HG03064 (cell line): ENCODE measurements around the gene RRP36.
A peak's percentile ranks its signal among the peaks of the same experiment; 100 is the strongest.
"Not testable (repeated sequence)": the region's sequence is repeated elsewhere in the genome, so short reads cannot be mapped to it uniquely, and the experiment has no call there.

Source experiments
- ATAC-seq: cut with Tn5 transposase; IDR thresholded peaks from one replicate; pipeline ENCODE4 v1.9.1; 2021; ENCODE audit warnings: low read depth; ENCODE audit not compliant: unreplicated experiment

The RRP36 gene, protein sequence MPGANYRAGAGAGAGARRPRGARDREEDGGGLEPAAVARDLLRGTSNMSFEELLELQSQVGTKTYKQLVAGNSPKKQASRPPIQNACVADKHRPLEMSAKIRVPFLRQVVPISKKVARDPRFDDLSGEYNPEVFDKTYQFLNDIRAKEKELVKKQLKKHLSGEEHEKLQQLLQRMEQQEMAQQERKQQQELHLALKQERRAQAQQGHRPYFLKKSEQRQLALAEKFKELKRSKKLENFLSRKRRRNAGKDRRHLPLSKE

DNA sequence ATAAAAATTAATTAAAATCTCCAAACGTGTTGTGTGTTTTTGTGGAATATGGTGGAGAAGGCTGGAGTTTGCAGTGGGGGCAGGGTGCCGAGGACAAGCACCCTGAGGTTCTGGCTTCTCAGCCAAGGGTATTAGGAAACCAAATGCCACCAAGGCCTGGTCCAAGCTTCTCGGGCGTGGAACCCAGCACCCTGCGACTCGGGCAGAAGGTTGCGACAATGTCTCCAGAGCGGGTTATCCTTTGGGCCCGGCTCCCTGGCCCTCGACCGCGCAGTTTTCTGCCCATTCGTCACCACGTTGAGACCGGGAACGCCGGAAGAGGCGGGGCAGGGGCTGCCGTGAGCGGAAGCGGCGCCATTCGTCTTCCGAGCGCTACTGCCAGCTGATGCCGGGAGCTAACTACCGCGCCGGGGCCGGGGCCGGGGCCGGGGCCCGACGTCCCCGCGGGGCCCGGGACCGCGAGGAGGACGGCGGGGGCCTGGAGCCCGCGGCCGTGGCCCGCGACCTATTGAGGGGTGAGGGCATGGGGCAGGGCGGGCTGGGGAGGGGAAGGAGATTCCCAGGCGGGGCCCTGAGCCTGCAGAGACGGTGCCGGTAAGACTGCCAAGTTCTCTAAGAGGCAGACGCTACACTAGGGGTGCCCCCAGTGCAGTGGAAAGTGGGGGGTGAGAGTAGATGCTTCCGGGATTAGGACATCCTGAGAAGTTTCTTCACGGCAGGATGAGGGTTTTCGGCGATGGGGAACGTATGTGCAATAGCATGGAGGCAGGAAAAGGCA is at the start of gene RRP36:
Gene RRP36, plus strand, starts transcription at position 354 of the 778 bp plus-strand sequence. Its CDS starts 32 bp downstream, at position 386.
- ATAC-seq = peak; percentile 64

DNA sequence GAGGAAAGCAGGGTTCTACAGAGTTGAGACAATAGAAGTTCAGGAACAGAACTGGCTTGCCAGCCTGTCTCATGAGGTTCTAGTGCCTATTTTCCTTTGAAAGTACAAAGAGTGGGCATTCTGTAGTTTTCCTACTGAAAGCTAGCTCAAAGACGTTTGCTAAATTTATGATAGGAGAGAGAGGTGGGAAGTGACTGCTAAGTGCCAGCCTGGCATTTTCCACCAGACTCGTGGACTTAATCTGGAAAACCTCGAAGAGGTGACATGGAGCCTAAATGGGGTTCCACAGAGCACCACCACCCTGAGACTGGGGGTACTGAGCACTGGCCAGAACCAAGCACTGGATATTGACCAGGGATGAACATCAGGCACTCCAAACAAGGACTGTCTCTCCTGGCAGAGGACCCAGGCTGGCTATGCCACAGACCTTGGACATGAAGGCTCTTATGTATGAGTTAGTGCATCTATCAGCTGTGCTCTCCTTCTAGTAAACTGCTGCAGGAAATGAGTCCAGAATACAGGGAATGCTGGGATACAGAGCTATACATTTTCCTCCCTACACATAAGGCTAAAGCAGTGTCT is 49.6 kb upstream of the RRP36 start:
- ATAC-seq = no peak

DNA sequence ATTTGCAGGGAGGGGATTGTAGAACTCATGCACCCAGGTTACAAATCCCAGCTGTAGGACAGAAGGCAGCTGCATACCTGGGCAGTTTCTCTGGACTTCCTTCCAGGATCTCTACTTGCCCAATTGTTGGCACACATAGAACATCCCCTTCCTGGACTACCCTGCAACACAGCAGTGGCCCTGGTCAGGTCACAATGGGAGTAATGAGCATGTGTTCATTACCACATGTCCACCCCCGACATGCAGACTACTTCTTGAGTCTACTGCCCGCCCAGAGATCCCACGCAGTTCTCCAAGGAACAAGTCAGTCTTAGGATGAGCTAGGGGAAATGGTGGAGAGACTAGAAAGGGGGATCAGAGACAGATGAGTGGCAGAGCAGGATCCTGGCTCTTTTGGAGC is 47.5 kb upstream of the RRP36 start:
- no peak for ATAC-seq

DNA sequence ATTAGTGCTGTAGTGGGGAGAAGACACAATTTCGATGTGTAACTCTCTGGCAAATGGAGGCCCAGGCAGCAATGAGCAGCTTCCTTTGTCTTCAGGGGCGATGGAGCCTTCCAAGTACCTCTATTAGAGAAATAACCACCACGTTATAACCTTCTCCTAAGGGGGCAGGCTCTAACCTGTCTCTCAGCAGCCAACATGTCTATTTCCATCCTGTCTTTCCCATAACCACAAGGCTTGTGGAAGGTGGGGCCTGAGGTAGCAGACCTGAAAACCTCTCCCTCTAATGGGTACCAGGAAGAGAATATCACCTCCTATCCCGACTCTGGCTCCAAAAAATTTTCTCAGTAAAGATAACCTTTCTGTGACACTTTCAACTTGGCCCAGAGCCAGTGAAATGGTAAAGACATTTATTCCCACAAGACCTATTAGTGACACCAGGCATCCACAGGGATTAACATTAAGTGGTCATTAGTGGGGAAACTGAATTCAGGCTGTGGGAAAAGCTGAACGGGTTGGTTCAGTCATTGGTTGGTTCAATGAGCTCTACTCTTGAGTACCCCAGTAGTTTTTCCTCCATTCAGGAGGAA is 46.4 kb upstream of the RRP36 start:
- ATAC-seq = no peak

DNA sequence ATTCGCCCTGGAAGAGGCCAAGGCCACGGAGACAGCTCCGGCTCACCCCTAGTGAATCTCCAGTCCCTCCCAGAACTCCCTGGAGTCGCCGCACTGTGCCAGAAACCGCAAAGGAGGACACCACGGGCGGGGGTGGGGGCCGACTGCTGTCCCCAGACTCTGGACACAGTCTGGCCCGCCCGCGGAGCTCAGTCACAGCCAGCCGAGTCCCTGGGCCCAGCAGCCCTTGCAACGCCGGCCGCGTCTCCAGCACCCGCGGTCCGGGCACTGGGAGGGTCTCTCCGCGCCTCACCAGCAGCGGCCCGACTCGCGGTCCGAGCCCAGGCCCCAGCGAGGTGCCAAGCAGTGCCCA is 43.0 kb upstream of the RRP36 start:
- ATAC-seq = no peak

DNA sequence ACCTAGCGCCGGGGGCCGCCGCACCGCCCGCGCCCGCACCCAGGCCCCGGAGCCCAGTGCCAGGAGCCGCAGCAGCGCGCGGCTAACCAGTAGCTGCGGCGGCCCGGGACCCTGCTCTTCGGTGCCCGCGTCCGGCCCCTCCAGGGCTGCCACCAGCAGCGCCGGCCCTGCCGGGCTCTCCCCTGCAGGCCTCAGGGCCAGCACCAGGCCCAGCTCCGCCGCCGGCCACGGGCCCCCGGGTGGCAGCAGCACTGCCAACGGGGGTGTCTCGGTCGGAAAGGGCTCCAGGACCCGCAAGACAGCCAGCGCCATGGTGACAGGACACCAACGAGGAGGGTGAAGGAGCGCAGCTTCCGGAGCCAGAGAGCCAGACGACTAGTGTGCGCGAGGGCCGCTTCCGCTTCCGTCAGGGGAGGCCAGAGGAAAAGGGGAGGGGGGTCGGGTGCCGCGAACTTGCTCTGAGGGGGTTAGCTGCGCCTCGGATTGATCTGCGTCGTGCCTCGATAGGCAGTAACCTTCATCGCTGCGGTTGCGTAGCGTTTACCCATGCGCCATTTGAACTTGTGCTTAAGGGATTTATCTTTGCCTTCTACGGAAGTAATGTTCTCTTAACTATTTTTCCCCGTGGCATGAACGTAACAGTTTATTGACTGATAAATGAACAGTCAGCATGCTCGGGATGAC is 42.4 kb upstream of the RRP36 start, which contains the start of gene PEX6:
Gene PEX6, minus strand, starts transcription at position 343 of the 684 bp plus-strand sequence. Its CDS starts 31 bp downstream, at position 312.
- peak; percentile 91 for ATAC-seq

DNA sequence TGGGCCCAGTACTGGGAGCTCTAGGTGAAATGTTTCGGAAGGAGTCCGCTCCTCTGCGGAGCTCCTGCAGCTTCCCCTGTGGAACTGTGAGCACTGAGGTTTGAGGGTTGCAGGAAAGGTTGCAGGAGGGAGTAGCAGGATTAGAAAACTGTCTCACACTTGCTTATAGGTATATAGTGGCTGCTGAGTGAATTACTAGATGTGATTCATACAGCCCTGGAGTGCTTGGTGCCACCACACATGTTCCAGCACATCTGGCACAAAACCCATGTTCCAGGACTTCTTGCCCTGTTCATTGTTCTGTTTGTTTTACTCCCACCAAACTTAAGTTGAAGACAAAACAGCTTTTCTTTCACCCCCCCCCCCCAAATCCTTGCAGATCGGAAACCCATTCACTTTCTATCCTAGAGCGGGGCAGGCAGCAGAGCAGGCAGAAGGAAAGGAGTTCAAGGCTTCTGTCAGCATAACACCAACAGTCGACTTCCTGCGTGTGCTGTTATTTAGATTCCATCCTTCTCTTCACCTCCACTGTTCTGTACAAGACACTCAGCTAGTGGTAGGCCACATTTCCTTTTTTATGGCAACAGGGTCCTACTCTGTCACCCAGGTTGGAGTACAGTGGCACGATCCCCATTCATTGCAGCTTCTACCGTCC is 41.8 kb upstream of the RRP36 start:
- ATAC-seq = no peak

DNA sequence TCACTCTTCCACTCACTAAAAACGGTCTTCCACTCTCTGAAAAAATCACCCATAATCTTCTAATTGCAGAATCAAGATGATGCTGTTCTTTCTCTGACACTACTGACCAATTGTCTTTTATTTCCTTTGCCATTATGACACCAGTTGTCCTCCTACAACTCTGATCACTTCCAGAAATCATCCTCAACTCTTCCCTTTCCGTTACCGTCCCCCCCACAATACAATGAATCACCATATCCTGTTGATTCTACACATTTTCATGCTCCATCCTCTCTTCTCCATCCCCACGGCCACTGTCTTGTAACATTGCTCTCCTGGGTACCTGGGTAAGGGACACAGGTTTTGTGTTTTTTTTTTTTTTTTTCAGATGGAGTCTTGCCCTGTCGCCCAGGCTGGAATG is 39.6 kb upstream of the RRP36 start:
- no peak for ATAC-seq

DNA sequence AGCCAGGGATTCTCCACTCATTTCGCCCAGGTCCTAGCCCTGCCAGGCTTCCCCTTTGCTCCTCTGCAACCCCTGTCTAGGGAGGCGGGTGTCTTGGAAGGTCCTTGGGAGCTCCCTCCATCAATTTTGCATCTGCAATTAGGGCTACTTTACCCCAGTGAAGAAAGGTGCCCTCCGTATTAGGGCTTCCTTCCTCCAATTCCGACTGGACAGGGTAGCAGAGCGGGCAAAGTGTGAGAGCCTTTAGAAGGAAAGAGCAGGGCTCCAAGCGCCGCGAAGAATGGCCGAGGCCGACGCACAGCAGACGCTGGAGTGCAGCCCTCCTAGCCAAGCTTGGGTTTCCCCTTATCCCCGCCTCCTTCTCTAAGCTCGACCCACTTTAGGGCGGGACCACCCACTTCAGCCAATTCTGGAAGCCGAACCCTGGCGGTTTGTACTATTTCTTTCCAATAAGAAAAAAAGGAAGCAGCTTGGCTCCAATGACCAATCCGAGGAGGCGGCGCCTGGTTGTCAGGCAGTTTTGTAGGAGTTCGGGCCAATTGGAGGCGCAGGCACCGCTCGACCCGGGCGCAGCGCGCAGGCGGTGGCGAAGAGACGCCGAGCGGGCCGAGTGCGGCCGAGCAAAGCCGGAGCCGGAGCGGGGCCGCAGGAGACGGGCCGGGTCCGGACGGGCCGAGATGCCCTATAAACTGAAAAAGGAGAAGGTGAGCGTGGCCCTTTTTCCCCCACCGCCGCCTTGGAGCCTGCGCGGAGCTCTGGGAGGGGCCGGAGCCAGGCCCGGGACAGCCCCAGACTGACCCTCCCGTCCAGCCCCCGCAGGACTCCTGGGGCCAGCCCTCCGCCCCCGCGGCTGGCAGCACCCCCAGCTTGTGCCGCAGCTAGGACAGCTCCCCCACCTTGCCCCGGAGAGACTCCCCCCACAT is 37.2 kb upstream of the RRP36 start, which contains the start of gene PPP2R5D:
Gene PPP2R5D, plus strand, starts transcription at position 570 of the 923 bp plus-strand sequence. Its CDS starts 108 bp downstream, at position 678.
- ATAC-seq = peak; percentile 87

DNA sequence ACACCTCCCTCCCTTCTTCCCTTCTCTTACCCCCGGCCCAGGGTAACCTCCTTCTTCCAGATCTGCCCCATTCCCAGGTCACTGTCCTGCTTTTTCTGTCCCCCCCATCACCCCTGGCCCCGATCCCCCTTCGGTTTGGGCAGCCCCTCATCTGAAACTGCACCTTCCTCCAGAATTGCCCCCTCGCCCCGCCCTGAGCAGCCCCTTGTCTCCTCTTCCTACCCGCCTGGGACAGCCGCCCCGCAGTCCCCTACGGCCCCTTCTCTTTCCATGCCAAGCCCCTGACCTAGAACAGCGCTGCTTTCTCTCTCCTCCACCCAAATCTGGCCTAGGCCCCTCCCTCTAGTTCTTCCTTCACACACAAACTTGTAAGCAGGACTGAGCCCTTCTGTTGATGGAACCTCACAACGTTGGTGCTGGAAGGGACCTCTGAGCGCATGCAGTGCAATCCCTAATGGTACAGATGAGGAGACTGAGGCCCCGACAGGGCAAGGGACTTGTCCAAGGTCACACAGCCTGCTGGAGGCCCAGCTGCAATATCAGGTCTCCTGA is 36.4 kb upstream of the RRP36 start:
- ATAC-seq = no peak

DNA sequence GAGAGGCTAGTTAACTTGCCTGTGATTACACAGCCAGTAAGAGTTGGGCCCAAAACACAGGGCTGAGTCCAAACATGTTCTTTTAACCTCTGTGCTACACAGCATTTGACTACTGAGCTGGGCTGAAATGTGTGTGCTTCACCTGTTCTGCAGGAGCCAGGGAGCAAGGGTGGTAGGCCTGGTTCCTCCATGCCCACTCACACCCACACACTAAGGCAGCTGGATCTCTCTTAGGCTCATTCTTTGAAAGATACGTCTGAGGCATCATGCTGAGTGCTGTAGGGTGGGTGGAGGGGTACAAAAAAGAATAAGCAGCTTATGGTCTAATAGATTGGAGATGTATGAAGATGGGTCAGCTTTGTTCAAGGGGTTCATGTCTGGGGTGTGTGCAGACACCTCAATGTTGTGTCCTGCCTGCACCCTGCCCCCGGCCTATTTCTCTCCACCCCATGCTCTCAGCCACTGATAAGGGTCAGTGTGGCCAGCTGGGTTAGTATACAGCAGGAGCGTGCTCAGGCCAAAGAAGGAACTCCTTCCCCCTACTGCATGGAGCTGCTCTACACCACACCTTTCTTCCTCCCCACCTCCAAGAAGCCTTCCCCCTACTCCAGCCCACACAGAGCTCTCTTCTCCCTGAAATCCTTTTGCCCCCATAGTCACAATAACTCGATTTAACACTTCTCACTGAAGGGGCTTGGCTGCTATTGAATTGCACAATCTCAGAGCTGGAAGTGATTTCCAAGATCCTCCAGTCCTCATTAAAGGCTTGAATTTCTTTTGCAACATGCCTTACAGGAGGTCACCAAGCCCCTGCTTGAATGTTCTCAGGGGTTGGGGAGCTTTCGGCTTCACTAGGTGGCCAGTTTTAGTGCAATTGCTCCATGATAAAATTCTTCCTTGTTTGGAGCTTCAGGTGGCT is 33.6 kb upstream of the RRP36 start:
- no peak for ATAC-seq

DNA sequence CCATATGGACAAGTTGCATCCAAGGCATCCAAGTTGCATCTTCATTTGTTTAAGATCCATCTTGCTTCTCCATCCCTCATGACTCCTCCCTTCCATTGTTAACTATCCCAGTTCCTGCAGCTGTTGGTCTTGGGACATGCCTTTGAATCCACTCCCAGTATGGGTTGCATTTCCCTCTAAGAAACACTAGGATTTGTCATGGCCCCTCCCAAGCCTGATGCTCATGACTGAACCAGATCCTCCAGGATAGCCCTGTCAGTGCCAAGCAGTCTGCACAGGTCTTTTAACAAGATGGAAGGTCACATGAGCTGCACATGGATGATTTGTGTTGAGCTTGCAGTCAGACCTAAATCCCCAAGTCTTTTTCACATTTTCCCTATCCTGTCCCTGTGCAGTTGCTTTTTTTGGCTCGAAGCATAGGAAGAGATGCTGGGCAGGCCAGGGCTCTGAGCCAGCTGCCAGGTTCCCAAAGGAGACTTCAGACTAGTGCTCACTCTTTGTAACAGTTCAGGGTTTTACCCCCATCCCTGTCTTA is 32.9 kb upstream of the RRP36 start:
- ATAC-seq = no peak

DNA sequence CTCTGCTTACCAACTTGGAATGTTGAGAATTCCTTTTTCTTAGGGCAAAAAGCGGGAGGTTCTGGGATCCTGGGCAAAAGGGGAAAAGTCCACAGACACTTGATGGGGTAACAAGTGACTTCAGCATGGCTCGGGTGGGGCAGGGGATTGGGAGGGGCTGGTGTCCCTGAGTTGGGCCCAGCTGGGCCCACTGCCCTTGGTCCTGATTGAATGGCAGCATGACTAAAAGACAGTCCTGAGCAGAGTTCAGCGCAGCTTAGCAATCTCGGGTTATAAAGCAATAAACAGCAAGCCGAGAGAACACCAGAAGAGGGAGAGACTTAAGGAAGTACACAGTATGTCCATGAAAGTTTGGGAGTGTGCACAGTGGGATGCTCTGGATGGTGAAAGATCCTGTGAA is 31.5 kb upstream of the RRP36 start:
- ATAC-seq = no peak

DNA sequence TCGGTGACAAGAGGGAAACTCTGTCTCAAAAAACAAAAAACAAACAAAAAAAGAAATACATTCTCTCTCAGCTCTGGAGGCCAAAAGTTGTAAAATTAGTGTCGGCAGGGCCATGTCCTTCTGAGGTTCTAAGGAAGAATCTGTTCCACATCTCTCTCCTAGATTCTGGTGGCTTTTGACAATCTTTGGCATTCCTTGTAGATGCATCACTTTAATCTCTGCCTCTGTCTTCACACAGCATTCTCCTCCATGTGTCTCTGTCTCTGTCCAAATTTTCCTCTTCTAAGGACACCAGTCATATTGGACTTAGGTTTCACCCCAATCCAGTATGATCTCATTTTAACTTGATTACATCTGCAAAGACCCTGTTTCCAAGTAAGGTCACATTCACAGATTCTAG is 28.0 kb upstream of the RRP36 start:
- no peak for ATAC-seq

DNA sequence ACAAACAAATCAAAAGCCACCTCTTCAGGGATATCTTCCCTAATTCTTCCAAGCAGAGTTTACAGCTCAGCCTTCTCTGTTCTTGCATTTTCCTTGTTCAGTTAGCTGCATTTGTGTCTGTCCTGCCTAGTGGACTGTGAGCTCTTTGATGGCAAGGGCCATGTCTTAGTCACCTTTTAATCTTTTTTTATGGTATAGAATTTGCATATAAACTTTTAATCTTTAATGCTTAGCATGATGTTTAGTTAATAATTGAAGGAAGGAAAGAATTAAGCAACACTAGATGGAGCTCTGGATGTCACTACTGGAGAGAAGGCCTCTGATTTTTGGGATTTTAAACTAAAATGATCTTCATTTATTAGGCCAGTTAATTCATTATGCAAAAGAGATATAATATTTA is 24.9 kb upstream of the RRP36 start:
- ATAC-seq = no peak

DNA sequence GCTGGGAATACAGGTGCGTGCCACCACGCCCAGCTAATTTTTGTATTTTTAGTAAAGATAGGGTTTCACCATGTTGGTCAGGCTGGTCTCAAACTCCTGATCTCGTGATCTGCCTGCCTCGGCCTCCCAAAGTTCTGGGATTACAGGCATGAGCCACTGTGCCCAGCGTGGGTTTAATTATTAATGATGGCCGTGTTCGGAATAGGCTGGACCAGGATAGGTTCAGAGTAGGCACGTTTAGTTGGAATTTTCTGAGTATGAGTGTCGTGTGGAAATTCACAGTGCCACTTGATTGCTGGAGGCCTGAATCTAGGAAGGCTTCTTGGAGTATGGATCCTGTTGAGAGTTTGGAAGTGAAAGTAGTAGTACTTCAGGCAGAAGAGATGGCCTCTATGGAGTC is 23.2 kb upstream of the RRP36 start:
- not testable (repeated sequence) for ATAC-seq

DNA sequence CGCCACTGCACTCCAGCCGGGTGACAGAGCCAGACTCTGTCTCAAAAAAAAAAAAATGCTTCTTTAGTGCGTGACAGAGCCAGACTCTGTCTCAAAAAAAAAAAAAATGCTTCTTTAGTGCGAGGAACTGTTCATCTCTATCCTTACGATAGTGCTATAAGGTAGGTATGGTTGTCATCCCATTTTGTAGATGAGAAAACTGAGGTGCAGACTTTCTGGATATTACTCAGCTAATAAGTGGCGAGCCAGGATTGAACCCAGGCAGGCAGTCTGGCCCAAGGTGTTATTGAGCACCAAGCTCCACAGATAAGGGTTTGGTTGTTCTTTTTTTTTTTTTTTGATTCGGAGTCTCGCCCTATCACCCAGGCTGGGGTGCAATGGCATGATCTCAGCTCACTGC is 19.6 kb upstream of the RRP36 start:
- no peak for ATAC-seq

DNA sequence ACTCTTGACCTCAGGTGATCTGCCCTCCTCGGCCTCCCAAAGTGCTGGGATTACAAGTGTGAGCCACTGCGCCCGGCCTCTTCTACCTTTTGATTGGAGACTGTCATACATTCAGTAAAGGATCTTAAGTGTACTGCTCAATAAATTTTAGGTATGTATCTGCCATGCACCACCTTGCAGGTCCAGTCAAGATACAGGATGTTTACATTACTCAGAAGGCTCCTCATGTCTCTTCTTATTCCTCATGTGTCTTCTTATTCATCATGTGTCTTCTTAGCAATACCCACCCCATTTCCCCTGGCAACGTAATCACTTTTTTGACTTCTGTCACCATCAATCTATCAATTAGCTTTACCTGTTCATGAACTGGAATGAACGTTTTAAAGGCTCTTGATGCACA is 15.6 kb upstream of the RRP36 start:
- no peak for ATAC-seq
